HG03108 (cell line): ENCODE measurements around the gene AKR1B1.

Experiments
- ATAC-seq: cut with Tn5 transposase; IDR thresholded peaks from one replicate; pipeline ENCODE4 v1.9.1; 2021; ENCODE audit warnings: moderate library complexity; ENCODE audit not compliant: unreplicated experiment

AKR1B1 gene

DNA sequence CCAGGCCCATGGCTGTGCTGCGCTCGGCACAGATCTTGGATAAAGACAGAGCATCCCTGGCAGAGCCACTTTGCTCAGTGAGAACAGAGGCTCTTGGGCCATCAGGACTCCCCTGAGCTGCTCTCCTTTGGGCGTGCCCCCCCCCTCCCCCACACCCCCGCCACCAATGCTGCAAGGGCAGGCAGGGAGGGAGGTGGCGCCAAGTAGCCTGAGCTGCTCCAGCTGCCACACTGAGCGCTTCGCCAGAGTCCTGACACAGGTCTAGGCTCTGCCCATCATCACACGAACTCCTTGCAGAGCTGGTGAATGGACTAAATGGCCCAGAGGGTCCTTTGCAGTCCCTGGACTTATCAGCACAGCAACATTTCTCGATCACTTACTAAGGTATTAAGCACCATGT is 12.5 kb downstream of the AKR1B1 start:
- ATAC-seq = no peak

DNA sequence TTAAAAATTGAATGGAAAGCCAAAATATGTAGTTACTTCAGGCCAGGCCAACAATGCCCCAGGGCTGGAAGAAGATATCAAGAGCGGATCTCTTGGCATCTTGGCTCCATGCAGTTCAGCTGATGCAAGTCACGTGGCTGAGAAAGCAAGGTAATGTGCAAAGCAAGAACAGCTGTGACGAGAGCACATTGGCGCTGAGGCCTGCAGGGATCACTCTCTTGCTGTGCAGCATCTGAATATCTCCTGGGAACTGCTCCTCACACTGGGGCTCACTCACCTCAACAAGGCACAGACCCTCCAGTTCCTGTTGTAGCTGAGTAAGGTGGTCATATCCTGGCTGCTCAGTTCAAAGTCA is 14.0 kb downstream of the AKR1B1 start:
- ATAC-seq = no peak

DNA sequence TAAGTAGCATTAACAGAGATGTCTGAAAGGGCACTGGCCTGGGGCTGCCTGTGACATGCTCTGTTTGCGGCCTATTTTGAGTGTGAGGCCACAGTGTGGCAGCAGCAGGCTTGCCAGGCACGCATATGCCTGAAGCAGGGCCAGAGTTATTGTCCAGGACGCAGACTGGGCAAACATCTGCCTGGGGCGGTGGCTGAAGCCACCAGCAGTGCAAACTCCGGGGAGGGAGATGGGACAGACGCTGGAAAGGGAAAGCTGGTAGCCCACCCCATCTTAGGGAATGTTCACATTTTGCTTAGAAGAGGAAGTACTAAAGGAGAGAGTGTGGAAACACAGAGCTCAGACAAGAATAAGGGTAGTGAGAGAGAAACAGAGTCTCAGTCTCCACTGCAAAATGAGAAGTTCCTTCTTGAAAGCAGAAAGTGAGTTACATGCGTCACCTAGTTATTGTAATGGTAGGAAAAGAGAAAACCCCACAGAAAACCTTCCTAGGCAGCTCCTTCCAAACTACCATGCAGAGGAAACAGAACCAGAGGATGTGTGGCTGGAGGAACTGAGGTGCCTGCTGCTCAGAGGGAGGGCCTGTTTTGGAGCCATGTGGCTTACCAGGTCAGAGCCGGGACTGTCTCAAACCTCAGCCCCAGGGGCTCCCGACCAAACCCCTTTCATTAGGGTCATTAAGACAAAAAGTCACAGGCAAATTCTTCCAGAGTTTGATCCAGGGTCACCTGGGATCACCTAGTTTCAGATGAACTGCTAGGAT is 14.5 kb downstream of the AKR1B1 start:
- no peak for ATAC-seq

DNA sequence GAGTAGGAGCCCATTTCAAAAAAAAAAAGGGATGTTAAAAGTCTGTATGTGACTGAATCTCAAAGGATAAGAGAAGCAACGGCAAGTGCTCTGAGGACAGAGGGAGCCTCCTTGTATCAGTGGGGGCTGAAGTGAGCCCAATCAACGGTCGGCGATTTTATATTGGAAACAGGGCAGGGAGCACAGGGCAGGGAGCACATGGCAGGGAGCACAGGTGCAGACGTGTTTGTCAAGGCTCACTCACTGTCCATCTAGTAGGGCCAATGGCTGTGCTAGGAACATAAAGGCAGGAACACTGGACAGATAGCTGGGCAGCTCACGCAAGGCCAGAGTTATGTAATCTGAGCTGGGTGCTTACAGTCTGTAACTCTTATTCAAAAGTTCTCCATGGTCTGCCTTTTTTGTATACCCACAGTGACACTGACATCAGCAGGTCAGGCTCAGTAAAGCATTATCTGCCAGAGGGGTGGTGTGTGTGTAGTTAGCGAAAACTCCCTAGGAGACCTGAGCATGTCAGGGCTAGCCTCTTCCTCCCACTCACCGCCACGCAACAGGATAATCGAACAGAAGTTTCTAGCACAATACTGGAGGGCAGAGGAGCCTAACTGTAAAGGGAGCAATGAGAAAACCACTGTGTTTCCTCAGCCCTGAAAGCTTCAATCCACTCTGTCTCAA is 15.4 kb downstream of the AKR1B1 start:
- no peak for ATAC-seq

DNA sequence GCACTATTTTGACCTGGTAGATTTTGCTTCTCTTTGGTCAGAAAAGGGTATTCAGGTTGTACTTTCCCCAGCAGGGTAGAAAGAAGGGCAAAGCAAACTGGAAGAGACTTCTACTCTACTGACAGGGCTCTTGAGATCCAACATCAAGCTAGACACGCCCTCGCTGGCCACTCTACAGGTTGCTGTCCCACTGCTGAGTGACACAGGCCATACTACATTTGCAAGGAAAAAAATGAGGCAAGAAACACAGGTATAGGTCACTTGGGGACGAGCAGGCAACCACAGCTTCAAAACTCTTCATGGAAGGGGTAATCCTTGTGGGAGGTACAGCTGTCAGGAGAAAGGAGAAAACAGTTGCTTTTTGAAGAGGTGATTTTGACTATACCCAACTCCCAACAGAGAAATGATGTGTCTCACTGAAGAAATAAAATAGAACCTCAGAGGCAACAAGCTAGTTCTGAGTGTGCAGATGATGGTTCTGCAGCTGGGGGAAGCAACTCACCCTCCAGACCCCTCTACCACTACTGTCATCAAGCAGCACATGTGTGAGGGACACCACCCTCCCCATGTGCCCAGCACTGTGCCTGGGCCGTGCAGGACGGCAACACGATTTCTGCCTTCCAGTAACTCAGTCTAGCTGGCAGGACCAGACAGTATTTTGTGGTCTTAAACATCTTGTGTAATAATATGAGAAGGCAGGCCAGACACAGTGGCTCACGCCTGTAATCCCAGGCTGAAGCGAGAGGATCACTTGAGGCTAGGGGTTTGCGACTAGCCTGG is 16.3 kb downstream of the AKR1B1 start:
- ATAC-seq = no peak

DNA sequence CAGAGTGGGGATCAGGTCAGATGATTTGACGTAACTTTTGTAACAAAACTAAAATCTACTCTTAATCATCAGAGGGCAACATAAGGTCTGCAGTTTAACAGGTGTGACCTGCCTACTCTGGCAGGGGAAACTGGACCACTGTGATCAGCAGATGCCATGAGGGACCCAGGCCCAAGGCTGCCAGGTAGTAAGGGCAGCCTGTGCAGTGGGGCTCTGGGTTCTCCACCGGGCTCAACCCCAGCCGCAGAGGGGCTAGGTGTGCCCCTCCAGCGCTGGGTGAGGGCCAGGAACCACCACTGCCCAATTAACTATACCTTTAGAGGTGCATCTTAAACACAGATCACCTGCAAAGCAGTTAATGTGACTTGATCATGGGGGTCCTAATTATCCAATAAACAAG is 17.6 kb downstream of the AKR1B1 start:
- ATAC-seq = no peak

DNA sequence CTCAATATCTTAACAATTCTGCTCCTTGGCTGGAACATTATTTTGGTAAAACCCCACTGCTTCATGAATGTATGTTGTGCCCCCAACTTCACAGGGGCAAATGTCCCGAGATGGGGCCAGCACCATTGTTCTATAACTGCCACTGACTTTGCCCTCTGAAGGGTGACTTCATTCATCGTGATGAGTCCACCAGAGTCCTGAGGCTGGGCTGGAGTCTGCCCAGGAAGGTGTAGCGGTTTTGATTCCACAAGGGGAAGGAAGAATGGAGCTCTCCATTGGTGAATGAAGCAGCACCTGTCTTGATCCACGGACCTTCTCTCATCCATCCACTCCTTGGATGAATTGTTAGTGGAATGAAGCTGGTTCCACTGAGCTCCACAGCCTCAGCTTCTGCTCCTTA is 18.4 kb downstream of the AKR1B1 start:
- ATAC-seq = no peak

DNA sequence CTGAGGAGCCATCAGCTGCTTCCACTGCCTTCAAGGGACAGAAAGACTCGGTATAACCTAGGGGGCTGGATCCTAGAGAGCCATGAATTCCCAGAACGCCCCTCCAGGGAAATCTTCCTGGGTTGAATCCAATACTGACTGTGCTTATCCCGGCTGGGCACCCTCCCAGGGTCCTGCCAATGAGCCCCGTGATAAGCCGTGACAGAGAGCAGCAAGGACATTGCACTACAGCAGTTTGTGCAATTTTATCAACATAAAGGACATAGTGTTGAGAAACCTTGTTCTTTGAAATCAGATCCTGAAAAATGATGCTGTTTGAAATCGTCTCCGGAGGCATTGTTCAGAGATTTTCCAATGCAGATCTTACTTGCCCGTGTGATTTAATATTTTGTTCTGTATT is 18.8 kb downstream of the AKR1B1 start:
- no peak for ATAC-seq

DNA sequence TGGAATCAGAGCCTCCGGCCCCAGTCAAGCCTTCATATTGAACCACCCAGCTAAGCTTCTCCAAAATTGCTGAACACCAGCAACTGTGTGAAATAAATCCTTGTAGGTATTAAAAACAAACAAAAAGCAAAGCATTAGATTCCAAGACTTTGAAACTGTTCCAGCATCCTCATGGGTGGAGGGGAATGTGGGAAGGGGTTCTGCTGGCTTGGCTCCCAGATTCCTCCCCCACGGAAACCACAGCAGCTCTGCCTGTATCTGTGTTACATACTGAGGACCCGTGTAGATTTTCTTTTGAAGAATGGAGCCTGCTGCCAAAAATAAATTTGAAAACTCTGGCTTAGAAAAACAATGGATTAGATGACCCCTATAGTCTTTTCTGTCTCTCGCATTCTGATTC is 20.0 kb downstream of the AKR1B1 start:
- ATAC-seq = no peak

DNA sequence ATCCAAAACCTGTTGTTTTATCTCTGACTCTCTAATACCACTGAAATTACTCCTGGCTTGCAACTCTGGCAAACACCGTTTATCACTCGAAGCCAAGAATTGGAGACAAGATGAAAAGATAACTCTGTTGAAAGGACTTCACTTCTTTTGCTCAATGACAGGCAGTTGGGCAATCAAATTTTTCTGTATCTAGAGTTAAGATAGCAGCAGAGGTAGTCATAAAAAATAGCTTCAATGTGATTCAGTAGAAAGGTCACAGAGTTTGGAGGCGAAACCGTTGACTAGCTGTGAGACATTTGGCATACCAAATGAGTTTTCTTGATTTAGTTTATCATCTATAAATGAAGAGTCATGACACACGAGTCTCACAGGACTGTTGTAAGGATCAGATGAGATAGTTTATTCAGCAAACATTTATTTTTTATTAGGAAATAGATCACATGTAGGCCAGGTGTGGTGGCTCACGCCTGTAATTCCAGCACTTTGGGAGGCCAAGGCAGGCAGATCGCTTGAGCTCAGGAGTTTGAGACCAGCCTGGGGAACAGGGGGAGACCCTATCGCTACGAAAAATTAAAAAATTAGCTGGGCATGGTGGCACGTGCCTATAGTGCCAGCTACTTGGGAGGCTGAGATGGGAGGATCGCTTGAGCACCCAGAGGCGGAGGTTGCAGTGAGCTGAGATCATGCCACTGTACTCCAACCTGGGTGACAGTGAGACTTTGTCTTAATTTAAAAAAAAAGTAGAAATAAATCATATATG is 23.6 kb downstream of the AKR1B1 start:
- ATAC-seq = no peak

DNA sequence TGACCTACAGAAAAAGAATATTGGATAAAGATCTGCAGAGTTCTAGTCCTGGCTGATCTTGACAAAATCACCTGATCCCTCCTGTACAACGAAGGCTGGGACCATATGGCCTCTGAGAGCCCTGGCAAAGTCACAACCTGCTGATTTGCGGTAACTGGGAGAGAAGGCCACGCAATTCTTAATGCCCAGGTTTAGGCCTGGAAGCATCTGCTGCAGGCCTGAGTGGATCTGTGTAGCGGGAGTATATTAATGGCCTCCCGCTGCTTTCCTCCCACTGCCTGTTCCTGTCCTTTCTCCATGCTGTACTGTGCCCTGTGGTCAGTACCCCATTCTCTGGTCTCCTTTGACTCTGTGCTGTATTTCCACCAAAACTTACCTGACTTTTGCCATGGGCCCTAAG is 24.2 kb downstream of the AKR1B1 start:
- ATAC-seq = no peak

DNA sequence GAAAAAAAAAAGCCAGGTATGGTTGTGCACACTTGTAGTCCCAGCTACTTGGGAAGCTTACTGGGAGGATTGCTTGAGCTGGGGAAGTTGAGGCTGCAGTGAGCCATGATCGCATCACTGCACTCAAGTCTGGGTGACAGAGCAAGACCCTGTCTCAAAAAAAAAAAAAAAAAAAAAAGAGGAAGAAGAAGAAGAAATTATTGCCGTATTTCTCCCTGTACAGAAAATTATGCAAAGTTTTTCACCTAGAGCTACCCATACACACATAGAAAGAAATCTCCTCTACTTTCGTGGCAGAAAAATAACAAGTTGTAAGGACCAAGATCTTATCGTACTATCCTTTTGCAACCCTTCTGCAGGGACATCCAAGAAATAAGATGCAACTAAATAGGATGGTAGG is 25.5 kb downstream of the AKR1B1 start:
- ATAC-seq = no peak

DNA sequence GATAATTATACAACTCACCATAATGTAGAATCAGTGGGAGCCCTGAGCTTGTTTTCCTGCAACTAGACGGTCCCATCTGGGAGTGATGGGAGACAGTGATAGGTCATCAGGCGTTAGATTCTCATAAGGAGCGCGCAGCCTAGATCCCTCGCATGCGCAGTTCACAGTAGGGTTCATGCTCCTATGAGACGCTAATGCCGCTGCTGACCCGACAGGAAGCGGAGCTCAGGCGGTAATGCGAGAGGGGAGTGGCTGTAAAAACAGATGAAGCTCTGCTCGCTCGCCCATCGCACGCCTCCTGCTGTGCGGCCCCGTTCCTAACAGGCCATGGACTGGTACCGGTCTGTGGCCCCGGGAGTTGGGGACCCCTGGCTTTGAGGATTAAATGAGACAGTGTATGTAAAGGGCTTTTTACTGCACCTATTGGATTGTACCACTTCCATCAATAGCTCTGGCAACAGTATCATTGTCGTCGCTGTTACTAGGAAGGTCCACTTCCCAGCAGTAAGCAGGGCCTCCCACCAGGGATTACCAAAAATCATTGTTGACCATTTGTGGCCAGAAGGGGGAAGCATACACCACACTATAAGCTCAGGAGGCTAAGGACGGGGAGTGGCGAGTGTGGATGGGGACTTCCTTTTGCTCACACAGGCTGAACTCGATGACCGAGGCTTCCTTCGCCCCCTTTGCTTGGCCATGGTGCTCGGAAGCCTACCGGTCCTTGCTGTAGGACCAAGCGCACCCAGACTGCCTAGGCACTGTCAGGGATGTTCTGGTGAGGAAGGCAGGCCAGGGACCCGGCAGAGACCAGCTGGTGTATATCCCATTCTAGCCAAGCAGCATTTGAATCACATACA is 26.4 kb downstream of the AKR1B1 start:
- ATAC-seq = peak; percentile 90

DNA sequence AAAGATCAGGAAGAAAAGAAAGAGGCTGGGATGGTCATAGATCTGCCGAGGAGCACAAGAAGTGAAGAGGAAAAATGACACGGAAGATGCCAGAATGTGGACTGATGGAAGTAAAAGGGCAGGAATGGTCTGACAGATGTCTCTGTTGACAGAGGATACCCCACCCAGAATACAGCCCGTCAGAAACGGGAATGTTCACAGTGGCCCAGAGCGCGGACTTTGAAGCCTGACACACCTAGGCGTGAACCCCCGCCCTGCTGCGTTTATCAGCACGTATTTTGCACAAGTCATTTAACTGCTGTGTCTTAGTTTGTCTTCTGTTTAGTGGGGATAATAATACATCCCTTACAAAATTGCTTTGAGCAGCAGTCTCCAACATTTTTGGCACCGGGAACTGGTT is 27.1 kb downstream of the AKR1B1 start:
- no peak for ATAC-seq

DNA sequence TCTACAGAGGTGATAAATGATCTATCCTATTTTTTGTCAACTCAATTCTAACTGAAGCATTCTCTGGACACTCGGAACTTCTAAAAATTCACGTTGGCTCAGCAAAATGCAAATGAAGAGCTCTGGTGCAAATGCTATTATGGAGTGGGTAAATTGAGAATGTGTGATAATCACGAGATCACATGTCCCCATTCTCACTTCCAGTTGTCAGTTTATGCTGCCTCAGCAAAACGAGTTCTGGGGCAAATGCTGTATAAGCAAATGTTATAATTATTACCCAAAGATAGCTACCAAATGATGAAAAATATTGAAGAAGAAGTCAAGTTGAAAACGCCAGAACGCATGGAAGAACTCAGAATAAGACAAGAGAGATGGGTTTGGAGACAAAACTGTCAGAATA is 29.4 kb downstream of the AKR1B1 start:
- ATAC-seq = no peak

DNA sequence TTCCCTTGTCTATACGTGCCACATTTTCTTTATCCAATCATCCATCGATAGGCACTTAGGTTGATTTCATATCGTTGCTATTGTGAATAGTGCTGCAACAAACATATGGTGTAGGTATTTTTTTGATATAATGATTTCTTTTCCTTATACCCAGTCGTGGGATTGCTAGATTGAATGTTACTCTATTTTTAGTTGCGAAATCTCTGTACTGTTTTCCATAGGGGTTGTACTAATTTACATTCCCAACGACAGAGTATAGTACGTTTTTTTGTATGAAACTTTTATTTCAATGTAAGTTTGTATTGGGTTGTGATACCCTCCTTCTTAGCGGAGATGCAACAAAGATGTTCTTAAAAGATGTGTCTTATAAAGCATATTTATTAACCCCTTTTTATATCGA is 30.0 kb downstream of the AKR1B1 start:
- no peak for ATAC-seq

DNA sequence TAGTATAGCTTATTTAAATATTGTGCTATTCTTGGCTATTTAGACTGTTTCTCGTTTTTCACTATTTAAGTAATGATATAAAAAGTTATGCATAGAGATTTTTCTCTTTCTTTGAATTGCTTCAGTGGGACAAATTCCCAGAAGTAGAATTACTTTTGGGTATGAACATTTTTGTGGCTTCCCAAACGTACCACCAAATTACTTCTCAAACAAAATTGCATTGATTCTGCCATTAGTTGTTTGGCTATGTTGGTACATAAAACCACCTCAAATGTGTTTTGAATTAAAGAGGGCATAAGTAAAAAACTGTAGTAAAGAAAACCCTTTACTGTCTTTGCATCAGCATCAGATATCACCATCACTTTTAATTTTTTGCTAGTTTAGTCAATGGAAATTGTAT is 31.0 kb downstream of the AKR1B1 start:
- ATAC-seq = no peak

DNA sequence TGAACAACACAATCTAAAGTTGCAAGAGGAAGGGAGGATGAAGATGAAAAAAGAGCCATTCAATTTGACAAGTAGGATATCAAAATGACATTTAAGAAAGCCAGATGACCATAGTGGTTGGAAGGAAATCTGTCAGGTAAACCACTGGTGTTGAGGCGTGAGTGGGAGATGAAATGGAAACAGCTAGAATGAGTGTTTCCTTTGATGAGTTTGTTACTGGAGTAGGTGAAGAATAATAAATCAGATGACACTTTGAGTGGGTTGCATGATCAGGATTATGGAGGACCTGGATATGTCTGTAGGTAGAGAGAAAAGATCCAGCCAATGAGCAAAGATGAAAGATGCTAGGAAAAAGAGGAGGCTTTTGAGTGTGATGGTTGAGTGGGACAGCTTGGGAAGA is 33.1 kb downstream of the AKR1B1 start:
- ATAC-seq = no peak

DNA sequence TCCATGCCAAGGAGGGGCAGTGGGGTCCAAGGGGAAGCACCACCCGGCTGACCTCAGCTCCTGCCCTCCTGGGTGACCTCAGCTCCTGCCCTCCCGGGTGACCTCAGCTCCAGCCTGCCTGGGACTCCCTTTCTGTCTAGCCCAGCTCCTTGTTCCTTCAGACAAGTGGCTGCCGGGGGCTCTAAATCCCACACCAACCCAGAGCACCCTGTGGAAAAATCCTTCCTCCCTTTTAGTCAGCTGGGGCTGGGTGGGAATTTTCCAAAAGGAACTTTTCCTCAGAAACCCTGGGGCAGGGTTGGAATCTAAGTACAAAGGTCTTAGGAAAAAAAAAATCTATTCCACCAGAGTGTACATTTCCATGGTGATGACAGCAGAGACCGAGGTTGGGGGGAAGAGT is 36.3 kb downstream of the AKR1B1 start:
- ATAC-seq = no peak

DNA sequence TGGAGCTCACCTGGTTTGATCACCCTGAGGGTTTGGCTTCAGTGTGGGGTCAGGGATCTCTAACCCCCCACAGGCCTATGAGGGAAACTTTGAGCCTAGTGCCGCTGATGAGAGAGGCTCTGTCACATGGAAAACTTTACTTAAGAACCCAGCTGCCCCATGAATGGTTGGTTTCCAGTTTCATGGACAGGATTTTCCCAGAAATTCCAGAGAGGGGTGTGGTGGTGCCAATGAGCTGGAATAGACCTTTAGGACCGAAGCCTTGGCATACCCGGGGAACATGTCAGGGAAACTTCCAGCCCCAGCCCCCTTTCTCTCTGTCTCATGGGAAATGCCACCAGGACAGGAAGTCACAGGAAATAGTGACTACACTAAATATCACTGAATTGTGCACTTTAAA is 36.9 kb downstream of the AKR1B1 start:
- no peak for ATAC-seq
